Natural killer cell (primary cell): Measurements from ENCODE around the gene ARMH3. TPM values are rescaled to one million over a fixed set of nuclear protein-coding genes. Genes with fewer than 3 reads are reported as not detected.
A peak's percentile ranks its signal among the peaks of the same experiment; 100 is the strongest.

Experiments used
- ATAC-seq, 3 donors: fragments of 150-1000 bp in 2 of 3; fragments of 200-7000 bp in 1 of 3; cut with Tn5 transposase; 1 replicate in 1 of 3; 2 replicates in 2 of 3; pipeline ENCODE4 v1.10.0; 2021; ENCODE audit warnings: mild to moderate bottlenecking in 2 of 3, moderate library complexity in 2 of 3
- DNase-seq, 2 donors: peaks; one replicate each; pipeline versions ENCODE4 v3.0.0 to v3.0.0-alpha.2; 2013 to 2021; ENCODE audit warnings: mixed read lengths in 1 of 2
- H3K27ac ChIP-seq: one replicate; pipeline ENCODE4 v1.5.1; 2013; ENCODE audit warnings: mild to moderate bottlenecking, low read length
- H3K27me3 ChIP-seq: one replicate; pipeline ENCODE4 v1.6.1; 2013; ENCODE audit warnings: low read length; ENCODE audit not compliant: control insufficient read depth, insufficient read depth
- H3K36me3 ChIP-seq: one replicate; pipeline ENCODE4 v1.6.1; 2013; ENCODE audit warnings: low read length; ENCODE audit not compliant: control insufficient read depth, insufficient read depth
- H3K4me1 ChIP-seq: one replicate; pipeline ENCODE4 v1.6.1; 2013; ENCODE audit warnings: low read length; ENCODE audit not compliant: control insufficient read depth, insufficient read depth
- H3K4me3 ChIP-seq: one replicate; pipeline ENCODE4 v1.5.1; 2013; ENCODE audit warnings: low read length
- H3K9me3 ChIP-seq: one replicate; pipeline ENCODE4 v1.6.1; 2013; ENCODE audit warnings: low read length; ENCODE audit not compliant: control insufficient read depth, insufficient read depth
- H3K27ac Mint-ChIP-seq, 2 donors: one replicate each; pipeline ENCODE4 v1.8.0; 2022; ENCODE audit warnings: mild to moderate bottlenecking in 2 of 2, mixed read lengths in 2 of 2, moderate library complexity in 1 of 2
- H3K27me3 Mint-ChIP-seq, 2 donors: one replicate each; pipeline ENCODE4 v1.8.0; 2022; ENCODE audit warnings: low read depth in 2 of 2, mixed read lengths in 2 of 2
- H3K36me3 Mint-ChIP-seq: one replicate; pipeline ENCODE4 v1.8.0; 2022; ENCODE audit warnings: mixed read lengths
- H3K4me1 Mint-ChIP-seq, 2 donors: one replicate each; pipeline ENCODE4 v1.8.0; 2022; ENCODE audit warnings: mixed read lengths in 2 of 2
- H3K4me3 Mint-ChIP-seq: one replicate; pipeline ENCODE4 v1.8.0; 2022; ENCODE audit warnings: mild to moderate bottlenecking, moderate library complexity, mixed read lengths
- H3K9me3 Mint-ChIP-seq, 2 donors: one replicate each; pipeline ENCODE4 v1.8.0; 2022; ENCODE audit warnings: mixed read lengths in 2 of 2
- WGBS: methylation state at CpG from one replicate; pipeline ENCODE4 v1.1.7; 2013; ENCODE audit warnings: missing lambda C conversion rate; ENCODE audit not compliant: insufficient coverage; 5-methylcytosine and 5-hydroxymethylcytosine counted together
- intact Hi-C: fragments of 100-400 bp; cut with micrococcal nuclease; formaldehyde crosslinking; loops from one replicate; pipeline ENCODE4 v1.14.2; 2022
- total RNA-seq, 4 donors: library from RNA; stranded (reverse); fragments of 120-200 nt in 1 of 4; gene quantifications; one replicate each; pipeline versions ENCODE4 v1.2.3 to v1.2.4, GENCODE V29; 2013 to 2022
- TF ChIP-seq, protein P1 (sequence below): fragments of 200-600 bp; IDR thresholded peaks from one replicate; pipeline ENCODE4 v1.8.0; 2022; ENCODE audit warnings: antibody characterized with exemption

ARMH3 gene
- total RNA-seq, 3 donors from 2014 or later (not counting 1 experiment from before 2014, with no cell fraction given): 29.9 to 38.9 (median 35.4) TPM

DNA sequence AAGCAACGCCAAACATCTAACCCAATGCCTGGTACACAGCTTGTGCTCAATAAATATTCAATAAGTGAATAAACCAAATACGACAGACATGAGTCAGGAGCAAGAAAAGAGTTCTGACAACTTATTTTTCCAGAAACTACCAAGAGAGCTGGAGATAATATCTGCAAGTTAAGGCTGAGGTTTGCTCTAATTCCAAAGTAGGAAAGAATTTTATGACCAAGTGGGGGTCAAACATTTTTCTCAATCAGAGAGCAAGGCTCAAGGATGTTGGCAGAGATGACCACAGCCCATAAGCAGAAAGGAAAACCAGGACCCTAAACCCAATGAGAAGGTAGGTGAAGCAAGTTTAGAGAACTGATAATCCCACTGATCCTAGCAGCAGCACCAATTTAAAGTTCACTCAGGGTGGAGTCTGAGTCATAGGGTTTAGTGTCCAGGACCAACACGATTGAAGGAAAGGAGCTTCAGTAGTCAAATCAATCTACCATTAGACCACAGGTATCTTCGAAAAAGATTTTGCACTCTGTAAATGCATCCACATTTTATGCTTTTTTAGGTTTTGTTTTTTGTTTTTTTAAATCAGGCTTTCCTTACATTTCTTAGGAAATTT, 163.1 kb downstream of the ARMH3 start:
- 86% methylated on average over 2 of the region's 4 CpGs for WGBS
- TF ChIP-seq, protein P1, sequence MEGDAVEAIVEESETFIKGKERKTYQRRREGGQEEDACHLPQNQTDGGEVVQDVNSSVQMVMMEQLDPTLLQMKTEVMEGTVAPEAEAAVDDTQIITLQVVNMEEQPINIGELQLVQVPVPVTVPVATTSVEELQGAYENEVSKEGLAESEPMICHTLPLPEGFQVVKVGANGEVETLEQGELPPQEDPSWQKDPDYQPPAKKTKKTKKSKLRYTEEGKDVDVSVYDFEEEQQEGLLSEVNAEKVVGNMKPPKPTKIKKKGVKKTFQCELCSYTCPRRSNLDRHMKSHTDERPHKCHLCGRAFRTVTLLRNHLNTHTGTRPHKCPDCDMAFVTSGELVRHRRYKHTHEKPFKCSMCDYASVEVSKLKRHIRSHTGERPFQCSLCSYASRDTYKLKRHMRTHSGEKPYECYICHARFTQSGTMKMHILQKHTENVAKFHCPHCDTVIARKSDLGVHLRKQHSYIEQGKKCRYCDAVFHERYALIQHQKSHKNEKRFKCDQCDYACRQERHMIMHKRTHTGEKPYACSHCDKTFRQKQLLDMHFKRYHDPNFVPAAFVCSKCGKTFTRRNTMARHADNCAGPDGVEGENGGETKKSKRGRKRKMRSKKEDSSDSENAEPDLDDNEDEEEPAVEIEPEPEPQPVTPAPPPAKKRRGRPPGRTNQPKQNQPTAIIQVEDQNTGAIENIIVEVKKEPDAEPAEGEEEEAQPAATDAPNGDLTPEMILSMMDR: no peak
- Mint-ChIP-seq H3K36me3 (no peaks in the 10 kb centered on the region), H3K27me3 (no peaks in the 10 kb centered on the region), H3K4me1 (peaks cover 14 to 35% of the 10 kb centered on the region in 2 donors), H3K4me3 (no peak overlapping the region), H3K27ac (no peak overlapping the region), H3K9me3 (no peaks in the 10 kb centered on the region)
- Histone ChIP-seq H3K4me3 (no peak overlapping the region), H3K4me1 (no peaks in the 10 kb centered on the region), H3K27me3 (no peaks in the 10 kb centered on the region), H3K27ac (no peak overlapping the region), H3K9me3 (no peaks in the 10 kb centered on the region), H3K36me3 (peaks cover 4% of the 10 kb centered on the region)
- DNase-seq (no peak), ATAC-seq (no peak)
- intact Hi-C loops: no loop called here

DNA sequence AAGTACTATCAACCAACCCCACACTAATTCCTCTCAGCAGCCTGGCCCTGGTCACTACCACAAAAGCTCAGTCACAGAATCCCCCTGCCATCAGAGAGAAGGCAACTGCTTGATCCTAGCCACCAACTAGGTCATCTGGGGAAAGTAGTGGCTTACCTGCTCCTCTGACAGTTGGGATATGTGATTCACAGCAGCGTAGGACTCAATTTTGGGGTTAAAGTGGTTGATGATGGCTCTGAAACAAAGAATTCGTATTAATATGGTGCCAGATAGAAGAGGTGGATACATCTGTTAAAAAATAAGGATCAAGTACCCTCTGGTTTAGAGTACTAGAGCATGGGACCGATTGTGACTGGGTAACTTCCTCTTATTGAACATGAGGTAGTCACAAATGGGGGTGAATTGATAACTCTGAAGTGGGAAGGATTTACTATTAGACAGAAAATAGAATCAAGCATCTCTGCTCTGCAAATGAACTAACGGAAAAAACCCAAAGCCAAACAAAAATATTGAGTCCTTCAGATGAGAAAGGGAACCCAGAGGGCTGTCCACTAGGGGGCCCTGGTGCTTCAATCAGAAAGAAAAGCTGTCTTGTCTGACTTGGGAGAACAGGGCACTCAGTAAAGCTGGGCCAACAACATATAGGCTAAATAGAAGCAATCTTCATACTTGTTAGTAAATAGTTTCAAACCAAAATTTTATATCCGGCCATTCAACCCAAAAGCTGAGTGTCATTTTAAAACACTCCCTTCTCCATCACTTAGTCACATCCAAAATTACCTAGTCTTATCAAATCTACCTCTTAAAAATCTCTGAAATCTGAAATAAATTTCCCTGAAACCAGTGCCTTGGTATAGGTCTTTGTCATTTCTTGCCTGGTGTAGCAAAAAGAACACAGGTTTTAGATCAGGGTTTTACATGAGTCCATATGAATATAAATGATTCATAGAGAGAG, 166.4 kb downstream of the ARMH3 start:
- Histone ChIP-seq H3K36me3 (peaks cover 7% of the 10 kb centered on the region), H3K4me3 (no peak overlapping the region), H3K9me3 (no peaks in the 10 kb centered on the region), H3K4me1 (no peaks in the 10 kb centered on the region), H3K27me3 (no peaks in the 10 kb centered on the region), H3K27ac (no peak overlapping the region)
- H3K9me3 Mint-ChIP-seq: no peaks in the 10 kb centered on the region
- no peaks in the 10 kb centered on the region for H3K27me3 Mint-ChIP-seq
- DNase-seq (peak; percentile 44 to 73), ATAC-seq (peak; percentile 60 to 70 (median 67))
- 65% methylated on average over 4 of the region's 5 CpGs for WGBS
- TF ChIP-seq, protein P1: peak; percentile 73
- intact Hi-C loops: loop anchor here (1.0 kb wide), 2 partner anchors 121 to 184 kb away; no protein-coding TSS in a partner anchor
- peaks cover 0 to 17% of the 10 kb centered on the region in 2 donors for H3K4me1 Mint-ChIP-seq
- H3K27ac Mint-ChIP-seq: peak overlapping the region in 1 of 2 donors; percentile 25
- no peak overlapping the region for H3K4me3 Mint-ChIP-seq
- no peaks in the 10 kb centered on the region for H3K36me3 Mint-ChIP-seq

GRCh38 chr10:101888251-101888949, 167.6 kb downstream of the ARMH3 start:
- Mint-ChIP-seq H3K27me3 (no peaks in the 10 kb centered on the region), H3K4me1 (peaks cover 0 to 17% of the 10 kb centered on the region in 2 donors), H3K27ac (no peak overlapping the region), H3K36me3 (no peaks in the 10 kb centered on the region), H3K4me3 (no peak overlapping the region), H3K9me3 (no peaks in the 10 kb centered on the region)
- 85% methylated on average over 2 of the region's 2 CpGs for WGBS
- Histone ChIP-seq H3K4me3 (no peak overlapping the region), H3K4me1 (no peaks in the 10 kb centered on the region), H3K9me3 (no peaks in the 10 kb centered on the region), H3K27me3 (no peaks in the 10 kb centered on the region), H3K36me3 (peaks cover 7% of the 10 kb centered on the region), H3K27ac (no peak overlapping the region)
- ATAC-seq: no peak
- intact Hi-C loops: no loop called here
- TF ChIP-seq, protein P1: no peak
- DNase-seq: no peak
